Regular cardiac myocyte (primary cell): Measurements from ENCODE around the gene OR4S1. TPM values are rescaled to one million over a fixed set of nuclear protein-coding genes. Genes with fewer than 3 reads are reported as not detected.

Experiments used
- total RNA-seq: library from RNA; depleted of rRNA; stranded (reverse); fragments of >200 nt; gene quantifications from 2 replicates; pipeline ENCODE4 v1.2.3, GENCODE V29; 2014

Gene OR4S1, protein sequence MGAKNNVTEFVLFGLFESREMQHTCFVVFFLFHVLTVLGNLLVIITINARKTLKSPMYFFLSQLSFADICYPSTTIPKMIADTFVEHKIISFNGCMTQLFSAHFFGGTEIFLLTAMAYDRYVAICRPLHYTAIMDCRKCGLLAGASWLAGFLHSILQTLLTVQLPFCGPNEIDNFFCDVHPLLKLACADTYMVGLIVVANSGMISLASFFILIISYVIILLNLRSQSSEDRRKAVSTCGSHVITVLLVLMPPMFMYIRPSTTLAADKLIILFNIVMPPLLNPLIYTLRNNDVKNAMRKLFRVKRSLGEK
- total RNA-seq = not detected in 2 replicates

DNA sequence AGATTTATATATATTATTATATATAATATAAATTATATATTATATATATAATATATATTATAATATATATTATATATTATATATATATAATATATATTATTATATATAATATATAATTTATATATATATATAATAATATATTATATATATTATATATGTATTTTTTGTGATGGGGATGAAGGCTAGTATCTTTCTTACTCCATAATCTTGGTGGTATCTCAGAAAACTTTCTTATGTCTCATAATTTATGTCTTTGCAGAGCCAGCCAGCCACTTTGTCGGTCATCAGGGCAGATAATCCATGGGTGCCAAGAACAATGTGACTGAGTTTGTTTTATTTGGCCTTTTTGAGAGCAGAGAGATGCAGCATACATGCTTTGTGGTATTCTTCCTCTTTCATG lies at the start of gene OR4S1:
Gene OR4S1, plus strand, starts transcription at position 301 of the 400 bp plus-strand sequence. Its CDS starts 0 bp downstream, at position 301.

DNA sequence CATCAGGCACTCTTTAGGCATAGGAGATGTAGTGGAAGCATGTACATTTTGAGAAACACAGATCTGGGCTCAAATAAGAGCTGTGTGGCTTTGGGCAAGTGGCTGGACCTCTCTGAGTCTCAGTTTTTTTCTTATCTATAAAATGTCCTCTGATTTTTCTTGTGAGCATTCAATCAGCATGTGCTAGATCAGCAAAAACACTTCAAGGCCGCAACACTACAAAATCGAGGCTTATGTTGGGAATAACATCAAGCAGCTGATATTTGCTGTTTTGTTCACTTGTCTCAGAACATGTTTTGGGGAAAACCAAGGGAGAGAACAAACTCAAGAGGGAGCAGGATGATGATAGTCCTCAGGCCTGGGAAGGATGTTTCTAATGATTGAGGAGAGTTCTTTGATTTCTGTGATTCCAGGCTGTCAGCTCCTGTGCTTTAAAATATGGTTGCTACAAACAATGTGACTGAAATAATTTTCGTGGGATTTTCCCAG lies 42.6 kb upstream of the OR4S1 start, which contains the start of gene OR4X1:
Gene OR4X1, plus strand, starts transcription at position 439 of the 489 bp plus-strand sequence. Its CDS starts 0 bp downstream, at position 439.

DNA sequence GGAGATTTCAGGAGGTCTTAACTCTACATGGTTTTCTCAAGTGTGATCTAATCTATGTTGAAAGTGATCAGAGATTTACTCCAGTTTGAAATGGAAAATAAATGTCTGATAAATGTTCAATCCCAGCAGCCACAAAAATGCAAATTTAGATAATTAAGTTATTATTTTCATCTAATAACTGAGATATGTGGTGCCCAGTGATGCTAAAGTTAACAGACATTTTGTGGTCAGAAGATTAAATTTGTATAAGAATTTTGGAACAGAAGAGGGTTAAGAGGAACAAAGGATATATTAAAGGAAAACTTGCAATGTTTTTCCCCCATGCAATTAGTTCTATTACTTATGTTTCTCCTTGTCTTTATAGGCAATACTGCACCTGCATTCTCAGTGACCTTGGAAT lies 18.6 kb downstream of the OR4S1 start, which contains the start of gene OR4C3:
Gene OR4C3, plus strand, starts transcription at position 301 of the 400 bp plus-strand sequence. CDS start 102 bp downstream, outside the sequence.

Other genes with a start within 250 kb of the OR4S1 start
- gene OR4B1, start 89.4 kb upstream of the OR4S1 start, total RNA-seq = not detected in 2 replicates
- gene OR4X2, start 61.1 kb upstream of the OR4S1 start, total RNA-seq = not detected in 2 replicates
- gene OR4X1, start 42.4 kb upstream of the OR4S1 start, total RNA-seq = not detected in 2 replicates
- gene OR4C3, start 18.7 kb downstream of the OR4S1 start, total RNA-seq = not detected in 2 replicates
- not detected in 2 replicates for gene OR4C5, start 60.2 kb downstream of the OR4S1 start, total RNA-seq
- gene OR4A47, start 182.6 kb downstream of the OR4S1 start, total RNA-seq = not detected in 2 replicates